Endothelial cell of umbilical vein (primary cell): Measurements from ENCODE around the gene CSK. TPM values are rescaled to one million over a fixed set of nuclear protein-coding genes. Genes with fewer than 3 reads are reported as not detected.

Experiments used
- BruUV-seq: library from RNA; stranded (reverse); fragments of 400-500 nt; replicated peaks from 2 replicates; lab custom pipeline; 2021; lab: Mats Ljungman, UMichigan
- CTCF ChIA-PET: fragments of 300-600, 350-600 bp; sonication (Branson Sonifier 250); formaldehyde crosslinking; loops from one replicate; lab custom pipeline; 2021; ENCODE audit warnings: antibody characterized with exemption, inconsistent platforms; lab: Charles Lee
- POLR2A ChIA-PET: fragments of 300-600, 350-600 bp; sonication (Branson Sonifier 250); formaldehyde crosslinking; loops from one replicate; lab custom pipeline; 2021; ENCODE audit warnings: antibody characterized with exemption, inconsistent platforms; lab: Charles Lee
- DNase-seq: peaks from one replicate; pipeline ENCODE4 v3.0.0-alpha.2; 2011; ENCODE audit warnings: low read depth, low spot score
- FAIRE-seq: peaks from 2 replicates; lab custom pipeline; 2011; peaks lifted over from hg19 to GRCh38; lab: Jason Lieb, UNC
- H2AFZ ChIP-seq: 2 replicates; pipeline ENCODE4 v1.6.0; 2012; ENCODE audit warnings: low read depth, low read length, control low read depth, inconsistent platforms
- H3K27ac ChIP-seq: 2 replicates; pipeline ENCODE4 v1.5.1; 2011; ENCODE audit warnings: low read depth, mild to moderate bottlenecking, control low read depth, low read length, moderate library complexity; ENCODE audit not compliant: insufficient read depth
- H3K27me3 ChIP-seq, 2 experiments: 2 replicates each; pipeline versions ENCODE4 v1.6.0 to v1.6.1; 2011; ENCODE audit warnings: low read length in 2 of 2, mixed read lengths in 1 of 2; ENCODE audit not compliant: control insufficient read depth in 2 of 2, insufficient read depth in 2 of 2
- H3K36me3 ChIP-seq, 2 experiments: 2 replicates in 1 of 2; 3 replicates in 1 of 2; pipeline ENCODE4 v1.5.1; 2011; ENCODE audit warnings: low read length in 2 of 2, mild to moderate bottlenecking in 1 of 2, moderate library complexity in 1 of 2; ENCODE audit not compliant: control insufficient read depth in 2 of 2, insufficient read depth in 2 of 2; ENCODE audit errors: extremely low read depth in 1 of 2
- H3K4me1 ChIP-seq: 3 replicates; pipeline ENCODE4 v1.5.1; 2011; ENCODE audit warnings: mild to moderate bottlenecking, low read length; ENCODE audit not compliant: control insufficient read depth, insufficient read depth; ENCODE audit errors: extremely low read depth
- H3K4me2 ChIP-seq: 2 replicates; pipeline ENCODE4 v1.6.1; 2011; ENCODE audit warnings: low read length, control low read depth, mixed read lengths; ENCODE audit not compliant: insufficient read depth
- H3K4me3 ChIP-seq, 3 experiments: fragments of 200-600 bp in 1 of 3; sonication (generic), shearing (Covaris generic) in 1 of 3; replicated peaks in 1 of 3; 2 replicates each; pipeline ENCODE4 v1.5.1; 2011 to 2016; ENCODE audit warnings: control low read depth in 3 of 3, low read length in 3 of 3, mild to moderate bottlenecking in 2 of 3, inconsistent platforms in 1 of 3, low read depth in 1 of 3, moderate library complexity in 1 of 3; ENCODE audit not compliant: insufficient read depth in 1 of 3
- H3K79me2 ChIP-seq: 2 replicates; pipeline ENCODE4 v1.6.0; 2012; ENCODE audit warnings: low read length, inconsistent platforms; ENCODE audit not compliant: control insufficient read depth, insufficient read depth
- H3K9ac ChIP-seq: replicated peaks from 2 replicates; pipeline ENCODE3; 2011; ENCODE audit warnings: low read length, control low read depth; ENCODE audit not compliant: insufficient read depth; ENCODE audit errors: extremely low read depth
- H3K9me1 ChIP-seq: replicated peaks from 3 replicates; pipeline ENCODE4 v1.6.0; 2011; ENCODE audit warnings: mild to moderate bottlenecking, low read length; ENCODE audit not compliant: control insufficient read depth, insufficient read depth; ENCODE audit errors: extremely low read depth
- H3K9me3 ChIP-seq: replicated peaks from 2 replicates; pipeline ENCODE4 v1.5.1; 2012; ENCODE audit warnings: low read length, inconsistent platforms; ENCODE audit not compliant: control insufficient read depth, insufficient read depth
- H4K20me1 ChIP-seq: replicated peaks from 2 replicates; pipeline ENCODE3; 2011; ENCODE audit warnings: mild to moderate bottlenecking, low read length; ENCODE audit not compliant: control insufficient read depth, insufficient read depth; ENCODE audit errors: extremely low read depth
- CTCF ChIP-seq, 2 donors: IDR thresholded peaks; 1 replicate in 1 of 2; 2 replicates in 1 of 2; pipeline ENCODE4 v1.5.1; 2011; ENCODE audit warnings: low read length in 2 of 2, mild to moderate bottlenecking in 2 of 2, moderate library complexity in 2 of 2, control low read depth in 1 of 2, inconsistent platforms in 1 of 2, low read depth in 1 of 2; ENCODE audit not compliant: insufficient read depth in 1 of 2; ENCODE audit errors: extremely low read depth in 1 of 2
- EZH2 ChIP-seq: IDR thresholded peaks from 2 replicates; pipeline ENCODE4 v1.6.1; 2012; ENCODE audit warnings: borderline replicate concordance, low read depth, mild to moderate bottlenecking, moderate library complexity, low read length, inconsistent platforms; ENCODE audit not compliant: severe bottlenecking
- FOS ChIP-seq: IDR thresholded peaks from 2 replicates; pipeline ENCODE4 v1.6.1; 2011; ENCODE audit warnings: mild to moderate bottlenecking, low read length, moderate library complexity, borderline replicate concordance; ENCODE audit not compliant: insufficient read depth
- GATA2 ChIP-seq: IDR thresholded peaks from 2 replicates; pipeline ENCODE4 v1.7.0; 2011; ENCODE audit warnings: low read depth, mild to moderate bottlenecking, moderate library complexity, mixed read lengths, low read length; ENCODE audit not compliant: insufficient read length, insufficient read depth
- JUN ChIP-seq: IDR thresholded peaks from 2 replicates; pipeline ENCODE4 v1.6.1; 2011; ENCODE audit warnings: borderline replicate concordance, low read depth; ENCODE audit not compliant: insufficient read length, insufficient read depth
- MAX ChIP-seq: IDR thresholded peaks from 2 replicates; pipeline ENCODE4 v1.6.1; 2011; ENCODE audit not compliant: insufficient read depth, insufficient read length
- MYC ChIP-seq: IDR thresholded peaks from one replicate; pipeline ENCODE4 v1.6.1; 2011; ENCODE audit warnings: mild to moderate bottlenecking, low read depth, low read length
- POLR2A ChIP-seq: IDR thresholded peaks from 2 replicates; pipeline ENCODE4 v1.6.1; 2012; ENCODE audit warnings: low read depth, mild to moderate bottlenecking, control low read depth, low read length
- POLR2AphosphoS5 ChIP-seq: IDR thresholded peaks from 2 replicates; pipeline ENCODE4 v1.6.1; 2012; ENCODE audit warnings: low read depth, mild to moderate bottlenecking, control low read depth, low read length, moderate library complexity; ENCODE audit not compliant: insufficient read depth
- dilution Hi-C: fragments of 300-500 bp; cut with MboI; formaldehyde crosslinking; loops from one replicate; pipeline ENCODE4 v1.15.0; 2019; ENCODE audit warnings: low sequenced_read_pairs; ENCODE audit not compliant: extremely low pct_ligation_motif_present
- intact Hi-C: fragments of 100-400 bp; cut with micrococcal nuclease; formaldehyde crosslinking; loops from one replicate; pipeline ENCODE4 v1.10.0; 2022
- polyA plus RNA-seq, 4 experiments: library from polyadenylated mRNA; depleted of rRNA in 3 of 4; stranded (reverse) in 3 of 4; unstranded in 1 of 4; fragments of >200 nt; gene quantifications; 2 replicates each; pipeline versions ENCODE4 v1.2.1 to v1.2.3, GENCODE V29; 2011 to 2012; ENCODE audit warnings: missing spikeins in 1 of 4
- total RNA-seq: library from RNA; stranded (reverse); gene quantifications from 2 replicates; pipeline ENCODE4 v1.2.3, GENCODE V29; 2021

CSK gene
- total and polyA plus RNA-seq, 2 donors (not counting 3 experiments of a cell fraction or from before 2014, with no cell fraction given): 41.2 to 104 TPM

- TF ChIP-seq MAX: no peak
- no peak for TF ChIP-seq GATA2
- TF ChIP-seq EZH2: no peak
- TF ChIP-seq POLR2AphosphoS5: no peak
- no peak for TF ChIP-seq JUN
- TF ChIP-seq CTCF (IDR thresholded peaks at IDR 0.05; ENCODE audit: extremely low read depth in 1 of 2, insufficient read depth in 1 of 2, low read depth in 1 of 2, low read length in 2 of 2): no peak
- TF ChIP-seq POLR2A: no peak
- TF ChIP-seq FOS: no peak
- no peak for TF ChIP-seq MYC
- H3K36me3 ChIP-seq: no peaks in the 10 kb centered on the region
- no peak overlapping the region for H3K4me2 ChIP-seq
- no peak overlapping the region for H2AFZ ChIP-seq
- H4K20me1 ChIP-seq: no peaks in the 10 kb centered on the region
- no peak overlapping the region for H3K27ac ChIP-seq
- no peaks in the 10 kb centered on the region for H3K9me3 ChIP-seq
- intact Hi-C loops: loop anchor here (10.0 kb wide), 1 partner anchor 430 kb away; the partner anchor contains the start of gene C15orf39
- H3K9ac ChIP-seq: no peak overlapping the region
- dilution Hi-C loops: no loop called here
- ChIA-PET POLR2A (no interaction called here), CTCF (interaction anchor here (1.6 to 1.9 kb wide), 2 partner anchors 140 to 175 kb away, joined by 4 to 5 read pairs; no protein-coding TSS in a partner anchor)
- no peak for DNase-seq
- H3K27me3 ChIP-seq: peaks cover 0 to under 1% of the 10 kb centered on the region in 2 experiments
- peaks cover 17% of the 10 kb centered on the region for H3K4me1 ChIP-seq
- BruUV-seq: no TSS peak
- FAIRE-seq: no peak
- H3K4me3 ChIP-seq: no peak overlapping the region
- H3K9me1 ChIP-seq: no peaks in the 10 kb centered on the region
- no peaks in the 10 kb centered on the region for H3K79me2 ChIP-seq
Observed at GRCh38 chr15:74775132-74775562, 6.7 kb upstream of the CSK start.
